ENCODE data around the gene RNU6-8.

The RNU6-8 gene
- total RNA-seq: 0.44 to 0.77 (median 0.52) reads per million in 3 donors

DNA sequence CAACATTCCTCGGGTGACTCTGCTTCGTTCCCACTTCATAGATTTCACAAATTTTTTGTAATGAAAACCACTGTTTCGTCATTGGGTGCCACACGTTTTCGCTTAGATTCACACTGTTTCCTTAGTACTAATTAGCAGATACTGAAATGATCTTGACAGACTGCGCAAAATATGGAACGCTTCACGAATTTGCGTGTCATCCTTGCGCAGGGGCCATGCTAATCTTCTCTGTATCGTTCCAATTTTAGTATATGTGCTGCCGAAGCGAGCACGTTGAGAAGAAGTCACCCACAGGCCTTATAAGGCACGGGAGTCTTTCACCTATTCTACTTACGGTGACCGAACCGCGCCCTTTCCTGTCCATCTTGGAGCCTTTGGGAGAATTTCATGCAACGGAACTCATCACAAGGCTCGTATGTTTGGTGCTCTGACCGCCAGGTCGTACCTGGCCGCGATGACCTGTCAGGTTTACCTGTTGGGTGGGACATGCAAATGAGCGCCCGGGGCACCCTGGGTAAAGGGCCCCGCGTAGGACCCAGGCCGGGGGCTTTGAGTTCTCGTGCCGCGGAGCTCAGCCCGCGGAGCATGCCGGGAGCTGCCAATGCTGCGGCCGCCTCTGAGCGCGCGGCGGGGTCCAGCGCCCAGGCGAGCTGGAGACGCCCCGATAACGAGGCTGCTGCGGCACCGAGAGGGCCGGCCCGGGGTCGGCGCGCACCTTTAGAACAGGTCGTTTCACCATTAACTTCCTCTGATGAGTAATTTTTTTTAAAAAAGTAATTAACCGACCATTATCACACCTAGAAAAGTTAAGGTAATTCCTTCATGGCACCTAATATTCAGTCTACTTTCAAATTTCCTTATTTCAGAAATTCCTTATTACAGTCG, at the start of gene RNU6-8:
TSS of gene RNU6-8 (minus strand) at position 272 of the 885 bp plus-strand sequence.
- Histone ChIP-seq H3K4me3 (ENCODE audit: insufficient read depth, low read depth, low read length, poor library complexity, severe bottlenecking) (peak within 1 kb of the TSS; percentile 91), H3K36me3 (ENCODE audit: control insufficient read depth, insufficient read depth, low read length) (no peaks in the 10 kb centered on the region), H3K9me3 (ENCODE audit: control insufficient read depth, low read length) (no peaks in the 10 kb centered on the region), H3K4me1 (ENCODE audit: control insufficient read depth, insufficient read depth, low read length, poor library complexity, severe bottlenecking) (peaks cover 11% of the 10 kb centered on the region), H3K27ac (ENCODE audit: insufficient read depth, low read length, poor library complexity, severe bottlenecking) (peak within 1 kb of the TSS; percentile 99), H3K27me3 (replicated peaks; ENCODE audit: control insufficient read depth, insufficient read depth, low read length, poor library complexity, severe bottlenecking) (no peaks in the 10 kb centered on the region)
- DNase-seq: peak; percentile 75 to 84 (median 81)

DNA sequence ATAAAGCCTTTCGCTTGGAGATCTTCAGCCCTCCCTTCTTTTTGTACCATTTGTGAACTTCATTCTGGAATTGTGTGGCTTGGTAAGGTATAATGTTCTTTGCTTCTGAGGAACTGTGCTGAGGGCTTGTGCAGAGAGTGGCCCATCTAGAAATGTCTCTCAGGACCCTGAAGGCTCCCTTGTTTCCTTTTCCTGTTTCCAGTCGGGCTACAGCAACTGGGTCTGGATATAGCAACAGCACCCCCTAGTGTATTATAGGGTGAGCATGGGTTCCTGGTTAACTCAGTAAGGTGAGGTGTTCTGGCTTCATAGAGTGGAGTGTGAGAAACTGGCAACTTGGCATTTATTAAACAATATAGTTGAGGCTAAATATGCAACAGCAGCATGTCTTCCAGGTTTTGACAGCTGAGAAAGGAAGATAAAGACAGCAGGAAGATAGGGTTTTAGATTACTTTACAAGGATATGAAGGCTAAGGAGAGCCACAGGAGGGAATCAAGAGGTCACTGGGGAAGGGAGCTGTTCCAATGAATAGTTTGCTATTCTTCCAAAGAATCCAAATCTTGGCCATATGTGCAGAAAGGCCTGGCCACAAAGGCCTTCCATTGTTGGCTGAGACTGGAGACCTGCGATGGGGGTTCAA, 49.1 kb upstream of the RNU6-8 start:
- H3K27ac ChIP-seq (ENCODE audit: insufficient read depth, low read length, poor library complexity, severe bottlenecking): no peak overlapping the region
- H3K27me3 ChIP-seq (replicated peaks; ENCODE audit: control insufficient read depth, insufficient read depth, low read length, poor library complexity, severe bottlenecking): no peaks in the 10 kb centered on the region
- H3K9me3 ChIP-seq (ENCODE audit: control insufficient read depth, low read length): no peaks in the 10 kb centered on the region
- DNase-seq: peak; percentile 4 to 26 (median 8)
- H3K4me1 ChIP-seq (ENCODE audit: control insufficient read depth, insufficient read depth, low read length, poor library complexity, severe bottlenecking): no peaks in the 10 kb centered on the region
- H3K36me3 ChIP-seq (ENCODE audit: control insufficient read depth, insufficient read depth, low read length): no peaks in the 10 kb centered on the region
- H3K4me3 ChIP-seq (ENCODE audit: insufficient read depth, low read depth, low read length, poor library complexity, severe bottlenecking): no peak overlapping the region

DNA sequence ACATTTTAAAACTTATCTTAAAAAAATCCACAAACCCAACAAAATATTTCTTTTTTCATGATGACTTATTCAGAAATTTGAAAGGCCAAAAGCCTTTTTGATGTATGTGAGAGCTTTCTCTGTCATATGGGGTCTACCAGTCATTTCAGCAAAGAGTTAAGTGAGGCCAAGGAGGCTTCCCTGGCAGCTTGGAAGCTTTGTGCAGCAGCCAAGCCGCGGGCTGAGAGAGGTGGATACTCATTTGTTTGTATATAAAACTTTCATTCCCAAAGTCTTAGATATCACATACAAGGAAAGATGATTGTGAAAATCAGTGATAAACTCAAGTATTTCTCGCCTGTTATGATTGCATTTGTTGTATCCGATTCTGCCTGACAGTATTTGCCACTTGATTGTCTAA, 48.5 kb upstream of the RNU6-8 start:
- Histone ChIP-seq H3K36me3 (ENCODE audit: control insufficient read depth, insufficient read depth, low read length) (no peaks in the 10 kb centered on the region), H3K4me1 (ENCODE audit: control insufficient read depth, insufficient read depth, low read length, poor library complexity, severe bottlenecking) (no peaks in the 10 kb centered on the region), H3K9me3 (ENCODE audit: control insufficient read depth, low read length) (no peaks in the 10 kb centered on the region), H3K27me3 (replicated peaks; ENCODE audit: control insufficient read depth, insufficient read depth, low read length, poor library complexity, severe bottlenecking) (no peaks in the 10 kb centered on the region), H3K27ac (ENCODE audit: insufficient read depth, low read length, poor library complexity, severe bottlenecking) (no peak overlapping the region), H3K4me3 (ENCODE audit: insufficient read depth, low read depth, low read length, poor library complexity, severe bottlenecking) (no peak overlapping the region)
- DNase-seq: no peak

DNA sequence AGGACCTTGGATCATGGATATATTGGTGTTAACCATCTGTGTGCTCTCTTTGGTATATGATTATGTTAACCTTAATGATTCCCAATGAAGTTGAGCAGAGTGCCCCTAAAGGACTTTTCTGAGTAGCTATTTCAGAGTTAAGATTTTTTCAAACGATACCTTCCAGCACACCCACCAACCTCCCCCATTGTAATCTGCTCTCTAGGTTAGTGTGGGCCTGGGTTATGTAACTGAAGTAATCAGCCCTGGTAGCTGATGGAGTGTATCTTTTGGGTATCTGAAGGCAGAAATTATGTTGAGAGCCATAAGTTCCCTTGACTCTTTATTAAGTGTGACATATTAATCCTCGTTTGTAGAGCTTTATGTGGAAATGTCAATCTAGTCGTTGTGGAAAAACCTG, 47.6 kb upstream of the RNU6-8 start:
- no peaks in the 10 kb centered on the region for H3K9me3 ChIP-seq (ENCODE audit: control insufficient read depth, low read length)
- no peak overlapping the region for H3K4me3 ChIP-seq (ENCODE audit: insufficient read depth, low read depth, low read length, poor library complexity, severe bottlenecking)
- H3K36me3 ChIP-seq (ENCODE audit: control insufficient read depth, insufficient read depth, low read length): no peaks in the 10 kb centered on the region
- DNase-seq: no peak
- H3K27ac ChIP-seq (ENCODE audit: insufficient read depth, low read length, poor library complexity, severe bottlenecking): no peak overlapping the region
- H3K4me1 ChIP-seq (ENCODE audit: control insufficient read depth, insufficient read depth, low read length, poor library complexity, severe bottlenecking): no peaks in the 10 kb centered on the region
- no peaks in the 10 kb centered on the region for H3K27me3 ChIP-seq (replicated peaks; ENCODE audit: control insufficient read depth, insufficient read depth, low read length, poor library complexity, severe bottlenecking)

DNA sequence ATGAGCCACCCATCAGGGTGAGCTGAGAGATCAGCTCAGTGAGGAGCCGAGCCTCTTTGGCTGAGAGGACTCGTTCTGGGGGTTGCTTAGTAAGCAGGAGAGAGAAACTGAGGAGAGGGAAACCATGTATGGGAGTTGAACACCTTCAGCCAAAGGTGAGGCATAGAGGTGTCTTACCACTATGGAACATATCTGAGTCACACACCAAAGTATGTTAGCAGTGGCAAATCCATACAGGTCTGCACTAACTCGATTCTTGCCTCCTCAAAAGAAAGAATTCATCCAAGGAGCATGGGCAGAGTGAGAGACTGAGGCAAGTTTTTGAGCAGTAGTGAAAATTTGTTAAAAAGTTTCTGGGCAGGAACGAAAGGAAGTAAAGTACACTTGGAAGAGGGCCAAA, 46.7 kb upstream of the RNU6-8 start:
- no peak overlapping the region for H3K4me3 ChIP-seq (ENCODE audit: insufficient read depth, low read depth, low read length, poor library complexity, severe bottlenecking)
- DNase-seq: no peak
- no peaks in the 10 kb centered on the region for H3K4me1 ChIP-seq (ENCODE audit: control insufficient read depth, insufficient read depth, low read length, poor library complexity, severe bottlenecking)
- H3K9me3 ChIP-seq (ENCODE audit: control insufficient read depth, low read length): no peaks in the 10 kb centered on the region
- no peaks in the 10 kb centered on the region for H3K36me3 ChIP-seq (ENCODE audit: control insufficient read depth, insufficient read depth, low read length)
- H3K27ac ChIP-seq (ENCODE audit: insufficient read depth, low read length, poor library complexity, severe bottlenecking): no peak overlapping the region
- no peaks in the 10 kb centered on the region for H3K27me3 ChIP-seq (replicated peaks; ENCODE audit: control insufficient read depth, insufficient read depth, low read length, poor library complexity, severe bottlenecking)

DNA sequence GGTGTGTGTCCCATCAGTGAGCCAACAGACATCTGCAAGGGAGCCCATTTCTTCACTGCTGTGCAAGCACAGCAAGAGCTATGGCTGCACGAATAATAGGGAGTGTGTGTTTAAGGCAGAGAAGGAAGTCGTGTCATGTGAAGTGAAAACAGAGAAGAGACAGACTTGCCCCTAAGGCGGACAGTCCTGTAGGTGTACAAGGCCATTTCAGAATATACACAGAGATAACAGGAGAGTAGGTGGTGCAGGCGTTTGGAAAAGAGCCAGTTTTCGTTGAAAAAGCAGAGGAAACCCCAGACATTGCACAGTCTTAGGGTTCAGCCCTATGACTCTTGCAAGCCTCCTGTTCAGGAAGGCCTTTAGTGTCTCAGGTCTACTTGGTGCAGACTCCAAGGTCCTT, 46.3 kb upstream of the RNU6-8 start:
- no peak for DNase-seq
- Histone ChIP-seq H3K27me3 (replicated peaks; ENCODE audit: control insufficient read depth, insufficient read depth, low read length, poor library complexity, severe bottlenecking) (no peaks in the 10 kb centered on the region), H3K4me3 (ENCODE audit: insufficient read depth, low read depth, low read length, poor library complexity, severe bottlenecking) (no peak overlapping the region), H3K9me3 (ENCODE audit: control insufficient read depth, low read length) (no peaks in the 10 kb centered on the region), H3K27ac (ENCODE audit: insufficient read depth, low read length, poor library complexity, severe bottlenecking) (no peak overlapping the region), H3K36me3 (ENCODE audit: control insufficient read depth, insufficient read depth, low read length) (no peaks in the 10 kb centered on the region), H3K4me1 (ENCODE audit: control insufficient read depth, insufficient read depth, low read length, poor library complexity, severe bottlenecking) (no peaks in the 10 kb centered on the region)

DNA sequence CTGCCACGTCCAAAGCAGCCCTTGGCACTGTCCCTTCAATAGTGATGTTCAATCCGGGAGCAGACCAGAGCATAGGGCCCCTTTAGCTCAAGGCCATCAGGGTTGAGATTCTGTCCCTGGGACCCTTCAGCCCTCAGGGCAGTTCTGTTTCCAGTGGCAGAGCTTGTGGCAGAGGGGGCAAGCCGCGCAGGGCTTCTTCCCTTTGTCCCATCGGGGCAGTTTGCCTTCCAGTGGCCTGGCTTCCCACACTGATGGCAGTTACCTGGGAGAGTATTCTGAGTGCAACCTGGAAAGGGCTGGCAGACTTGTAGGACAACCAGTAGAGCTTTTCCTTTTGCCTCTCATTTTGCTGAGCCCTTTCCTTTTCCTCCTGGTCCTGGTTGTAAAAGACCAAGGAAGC, 43.7 kb upstream of the RNU6-8 start:
- Histone ChIP-seq H3K4me1 (ENCODE audit: control insufficient read depth, insufficient read depth, low read length, poor library complexity, severe bottlenecking) (no peaks in the 10 kb centered on the region), H3K9me3 (ENCODE audit: control insufficient read depth, low read length) (no peaks in the 10 kb centered on the region), H3K4me3 (ENCODE audit: insufficient read depth, low read depth, low read length, poor library complexity, severe bottlenecking) (no peak overlapping the region)

DNA sequence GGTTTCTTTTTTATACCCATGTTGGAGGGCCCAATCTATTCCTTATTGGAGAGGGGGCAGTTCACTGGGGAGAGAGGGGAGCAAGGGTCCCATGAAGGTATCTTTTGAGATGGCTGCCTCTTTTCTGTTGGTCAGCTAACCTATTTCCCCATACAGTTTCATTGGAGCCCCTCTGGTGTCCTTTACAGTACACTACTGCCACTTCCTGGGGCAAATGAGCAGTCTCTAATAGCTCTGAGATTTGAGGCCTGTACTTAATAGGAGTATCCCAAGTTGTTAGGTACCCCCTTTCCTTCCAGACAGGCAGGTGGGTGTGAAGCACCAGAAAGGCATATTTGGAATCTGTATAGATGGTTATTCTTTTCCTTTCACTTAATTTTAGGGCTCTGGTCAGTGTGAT, 41.3 kb upstream of the RNU6-8 start:
- no peaks in the 10 kb centered on the region for H3K4me1 ChIP-seq (ENCODE audit: control insufficient read depth, insufficient read depth, low read length, poor library complexity, severe bottlenecking)
- H3K4me3 ChIP-seq (ENCODE audit: insufficient read depth, low read depth, low read length, poor library complexity, severe bottlenecking): no peak overlapping the region
- no peaks in the 10 kb centered on the region for H3K36me3 ChIP-seq (ENCODE audit: control insufficient read depth, insufficient read depth, low read length)
- no peaks in the 10 kb centered on the region for H3K9me3 ChIP-seq (ENCODE audit: control insufficient read depth, low read length)
- no peak for DNase-seq
- H3K27ac ChIP-seq (ENCODE audit: insufficient read depth, low read length, poor library complexity, severe bottlenecking): no peak overlapping the region
- no peaks in the 10 kb centered on the region for H3K27me3 ChIP-seq (replicated peaks; ENCODE audit: control insufficient read depth, insufficient read depth, low read length, poor library complexity, severe bottlenecking)

More for the DNA sequence above, 43.7 kb upstream of the RNU6-8 start:
- no peaks in the 10 kb centered on the region for H3K27me3 ChIP-seq (replicated peaks; ENCODE audit: control insufficient read depth, insufficient read depth, low read length, poor library complexity, severe bottlenecking)
- no peaks in the 10 kb centered on the region for H3K36me3 ChIP-seq (ENCODE audit: control insufficient read depth, insufficient read depth, low read length)
- no peak for DNase-seq
- H3K27ac ChIP-seq (ENCODE audit: insufficient read depth, low read length, poor library complexity, severe bottlenecking): no peak overlapping the region

DNA sequence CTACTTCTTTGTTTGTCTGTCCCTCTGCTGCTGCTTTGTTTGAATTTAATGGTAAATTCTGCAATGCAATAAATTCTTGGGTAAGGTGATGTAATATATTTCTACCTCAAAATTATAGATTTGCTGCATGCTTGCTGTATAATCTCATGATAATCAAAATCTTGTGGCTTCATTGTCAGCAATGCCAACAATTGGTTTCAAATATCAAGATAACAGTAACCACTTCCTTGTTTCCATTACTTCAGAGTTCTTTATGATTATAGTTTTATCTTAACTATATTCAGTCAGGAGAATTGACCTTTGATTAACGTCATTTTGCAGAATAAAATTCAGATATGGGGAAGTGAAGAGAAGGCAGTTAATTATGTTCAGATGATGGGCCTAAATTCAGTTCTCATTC, 30.2 kb upstream of the RNU6-8 start:
- no peak overlapping the region for H3K27ac ChIP-seq (ENCODE audit: insufficient read depth, low read length, poor library complexity, severe bottlenecking)
- no peak overlapping the region for H3K4me3 ChIP-seq (ENCODE audit: insufficient read depth, low read depth, low read length, poor library complexity, severe bottlenecking)
- H3K4me1 ChIP-seq (ENCODE audit: control insufficient read depth, insufficient read depth, low read length, poor library complexity, severe bottlenecking): peaks cover 6% of the 10 kb centered on the region
- no peak for DNase-seq
- no peaks in the 10 kb centered on the region for H3K9me3 ChIP-seq (ENCODE audit: control insufficient read depth, low read length)
- no peaks in the 10 kb centered on the region for H3K27me3 ChIP-seq (replicated peaks; ENCODE audit: control insufficient read depth, insufficient read depth, low read length, poor library complexity, severe bottlenecking)
- H3K36me3 ChIP-seq (ENCODE audit: control insufficient read depth, insufficient read depth, low read length): no peaks in the 10 kb centered on the region

DNA sequence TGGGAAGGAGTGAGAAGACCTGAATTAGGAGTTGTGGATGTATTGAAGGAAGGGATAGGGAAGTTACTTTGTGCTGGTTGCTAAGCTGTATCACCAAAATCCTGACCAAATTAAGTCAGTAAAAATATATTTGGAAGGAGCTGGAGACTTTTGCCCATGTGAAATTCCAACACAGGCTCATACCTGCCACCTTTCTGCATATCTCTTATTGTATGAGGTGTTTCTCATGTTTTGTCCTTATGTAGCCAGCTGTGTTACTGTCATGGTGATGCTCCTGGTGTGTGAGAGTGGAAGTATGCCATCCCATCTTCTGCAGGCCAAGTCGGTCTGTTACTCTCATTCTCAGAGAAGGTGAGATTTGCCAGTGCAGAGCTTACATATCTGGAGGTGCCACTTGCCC, 29.4 kb upstream of the RNU6-8 start:
- H3K4me3 ChIP-seq (ENCODE audit: insufficient read depth, low read depth, low read length, poor library complexity, severe bottlenecking): no peak overlapping the region
- no peaks in the 10 kb centered on the region for H3K27me3 ChIP-seq (replicated peaks; ENCODE audit: control insufficient read depth, insufficient read depth, low read length, poor library complexity, severe bottlenecking)
- H3K27ac ChIP-seq (ENCODE audit: insufficient read depth, low read length, poor library complexity, severe bottlenecking): no peak overlapping the region
- H3K36me3 ChIP-seq (ENCODE audit: control insufficient read depth, insufficient read depth, low read length): no peaks in the 10 kb centered on the region
- peaks cover 6% of the 10 kb centered on the region for H3K4me1 ChIP-seq (ENCODE audit: control insufficient read depth, insufficient read depth, low read length, poor library complexity, severe bottlenecking)
- no peak for DNase-seq
- no peaks in the 10 kb centered on the region for H3K9me3 ChIP-seq (ENCODE audit: control insufficient read depth, low read length)
